ENCODE data around the gene MRPL4. TPM values are rescaled to one million over a fixed set of nuclear protein-coding genes. Genes with fewer than 3 reads are reported as not detected.

The MRPL4 gene
- total RNA-seq, 1 experiment from 2014 or later = 99.3 TPM

GRCh38 chr19:10288662-10289166, 36.7 kb downstream of the MRPL4 start:
- Histone ChIP-seq H3K56ac (ENCODE audit: insufficient read length, low read depth, low read length) (no peak overlapping the region), H4K91ac (ENCODE audit: insufficient read length, low read depth, low read length) (no peak overlapping the region), H4K8ac (replicated peaks; ENCODE audit: insufficient read length, low read depth, low read length) (no peak overlapping the region), H2AFZ (ENCODE audit: low read length) (no peak overlapping the region), H3K14ac (ENCODE audit: insufficient read depth, low read length) (no peak overlapping the region), H3K27ac (ENCODE audit: insufficient read length, low read depth, low read length) (no peak overlapping the region), H2AK5ac (ENCODE audit: insufficient read length, low read length) (no peak overlapping the region), H3K4ac (ENCODE audit: low read depth, low read length) (no peak overlapping the region), H3K23ac (ENCODE audit: insufficient read length, low read depth, low read length) (no peak overlapping the region), H2BK5ac (ENCODE audit: insufficient read length, low read length) (no peak overlapping the region), H4K5ac (ENCODE audit: insufficient read length, low read depth, low read length) (no peak overlapping the region), H3K9me3 (ENCODE audit: control insufficient read depth, low read depth, low read length) (no peaks in the 10 kb centered on the region), H3K4me1 (ENCODE audit: insufficient read depth, low read length) (no peaks in the 10 kb centered on the region; the same call in 1 of the 2 replicates), H4K20me1 (ENCODE audit: control insufficient read depth, insufficient read depth, insufficient read length) (no peaks in the 10 kb centered on the region), H3K4me2 (ENCODE audit: insufficient read depth, insufficient read length, low read length) (peak overlapping the region; percentile 92), H2BK12ac (ENCODE audit: insufficient read length, low read depth, low read length) (no peak overlapping the region), H3K23me2 (ENCODE audit: insufficient read length, low read depth, low read length, poor library complexity, severe bottlenecking) (peaks cover 32% of the 10 kb centered on the region), H2BK15ac (ENCODE audit: low read depth, low read length) (no peak overlapping the region), H2BK20ac (ENCODE audit: low read depth, low read length, poor library complexity, severe bottlenecking) (no peak overlapping the region), H3K9ac (ENCODE audit: extremely low read depth, insufficient read length, low read length) (no peak overlapping the region), H3K27me3 (ENCODE audit: insufficient read depth, low read length) (peaks cover 44% of the 10 kb centered on the region), H3K79me1 (ENCODE audit: insufficient read depth, low read depth, low read length, poor library complexity, severe bottlenecking) (no peaks in the 10 kb centered on the region), H3K79me2 (ENCODE audit: insufficient read depth, low read length) (no peaks in the 10 kb centered on the region), H2BK120ac (ENCODE audit: low read depth, low read length, poor library complexity, severe bottlenecking) (no peak overlapping the region), H3T11ph (ENCODE audit: low read length) (no peak overlapping the region), H3K18ac (ENCODE audit: insufficient read length, low read depth, low read length) (no peak overlapping the region)
- H3K27ac Mint-ChIP-seq = no peak overlapping the region; a peak in 1 of 7 replicates
- H3K27me3 Mint-ChIP-seq (ENCODE audit: low read depth) = peaks cover 87% of the 10 kb centered on the region
- DNase-seq = peak; percentile 84
- no peak for TF ChIP-seq CTCF (conservative IDR thresholded peaks at IDR 0.05)
- peaks cover 11 to 44% of the 10 kb centered on the region in 2 experiments for H3K4me1 Mint-ChIP-seq
- H3K36me3 Mint-ChIP-seq (ENCODE audit: insufficient read depth in 1 of 3, low read depth in 3 of 3) = peaks cover 0 to 7% (median 0%) of the 10 kb centered on the region in 3 experiments; a peak in 4 of 7 replicates
- WGBS (ENCODE audit: extremely low coverage, insufficient read length, low lambda C conversion rate) = no CpG with 5 or more reads among the region's 23 CpGs
- H3K4me3 Mint-ChIP-seq = peak overlapping the region; percentile 59 to 92
- H3K9me3 Mint-ChIP-seq = peaks cover 0 to 5% of the 10 kb centered on the region in 2 experiments; a peak in 3 of 5 replicates

Measured in H9 (cell line).